ENCODE data around the gene SMAD5. TPM values are rescaled to one million over a fixed set of nuclear protein-coding genes. Genes with fewer than 3 reads are reported as not detected.

The SMAD5 gene
- total RNA-seq, 1 donor from 2014 or later = 21.9 TPM

- intact Hi-C loops (cut with micrococcal nuclease) = no loop called here
These were observed 61.9 kb downstream of the SMAD5 start for GRCh38 chr5:136194576-136194975.

- intact Hi-C loops (cut with micrococcal nuclease) = no loop called here
These were observed 63.6 kb downstream of the SMAD5 start for GRCh38 chr5:136195971-136196820.

- intact Hi-C loops (cut with micrococcal nuclease) = no loop called here
These were observed 65.0 kb downstream of the SMAD5 start for GRCh38 chr5:136197462-136198142.

- intact Hi-C loops (cut with micrococcal nuclease) = no loop called here
These were observed 65.8 kb downstream of the SMAD5 start for GRCh38 chr5:136198453-136198852.

- intact Hi-C loops (cut with micrococcal nuclease) = no loop called here
These were observed 66.8 kb downstream of the SMAD5 start for GRCh38 chr5:136199408-136199807.

- intact Hi-C loops (cut with micrococcal nuclease) = no loop called here
These were observed 67.5 kb downstream of the SMAD5 start for GRCh38 chr5:136200130-136200529.

GRCh38 chr5:136200761-136201160 lies 68.1 kb downstream of the SMAD5 start:
- intact Hi-C loops (cut with micrococcal nuclease) = no loop called here

GRCh38 chr5:136201870-136202269 lies 69.2 kb downstream of the SMAD5 start:
- intact Hi-C loops (cut with micrococcal nuclease) = no loop called here

- intact Hi-C loops (cut with micrococcal nuclease) = no loop called here
These were observed 70.0 kb downstream of the SMAD5 start for GRCh38 chr5:136202469-136203205.

- intact Hi-C loops (cut with micrococcal nuclease) = no loop called here
These were observed 70.8 kb downstream of the SMAD5 start for GRCh38 chr5:136203303-136203922.

GRCh38 chr5:136205061-136205702 lies 72.5 kb downstream of the SMAD5 start:
- intact Hi-C loops (cut with micrococcal nuclease) = no loop called here

- intact Hi-C loops (cut with micrococcal nuclease) = no loop called here
These were observed 73.3 kb downstream of the SMAD5 start for GRCh38 chr5:136205941-136206340.

GRCh38 chr5:136206361-136206760 lies 73.7 kb downstream of the SMAD5 start:
- intact Hi-C loops (cut with micrococcal nuclease) = no loop called here

- intact Hi-C loops (cut with micrococcal nuclease) = no loop called here
These were observed 75.0 kb downstream of the SMAD5 start for GRCh38 chr5:136207631-136208030.

GRCh38 chr5:136208916-136209315 lies 76.3 kb downstream of the SMAD5 start:
- intact Hi-C loops (cut with micrococcal nuclease) = no loop called here

- intact Hi-C loops (cut with micrococcal nuclease) = no loop called here
These were observed 76.8 kb downstream of the SMAD5 start for GRCh38 chr5:136209346-136209910.

- intact Hi-C loops (cut with micrococcal nuclease) = loop anchor here (5.0 kb wide), 1 partner anchor 263 kb away; no protein-coding TSS in a partner anchor
These were observed 77.6 kb downstream of the SMAD5 start for GRCh38 chr5:136210259-136210658.

GRCh38 chr5:136211282-136212040 lies 78.8 kb downstream of the SMAD5 start:
- intact Hi-C loops (cut with micrococcal nuclease) = loop anchor here (1.0 to 5.0 kb wide), 2 partner anchors 264 to 324 kb away; no protein-coding TSS in a partner anchor

- intact Hi-C loops (cut with micrococcal nuclease) = loop anchor here (1.0 to 5.0 kb wide), 2 partner anchors 265 to 325 kb away; no protein-coding TSS in a partner anchor
These were observed 79.6 kb downstream of the SMAD5 start for GRCh38 chr5:136212252-136212721.
